Osteoblast (primary cell): Measurements from ENCODE around the gene CAPZB. TPM values are rescaled to one million over a fixed set of nuclear protein-coding genes. Genes with fewer than 3 reads are reported as not detected.

Experiments used
- DNase-seq: peaks from one replicate; pipeline ENCODE4 v3.0.0; 2011; ENCODE audit warnings: low spot score, mixed read lengths; ENCODE audit not compliant: insufficient read length; ENCODE audit errors: missing footprints
- H2AFZ ChIP-seq: 2 replicates; pipeline ENCODE4 v1.6.0; 2011; ENCODE audit warnings: mild to moderate bottlenecking, low read length
- H3K27ac ChIP-seq: 2 replicates; pipeline ENCODE4 v1.5.1; 2011; ENCODE audit warnings: mild to moderate bottlenecking, low read depth, low read length, moderate library complexity
- H3K27me3 ChIP-seq: 2 replicates; pipeline ENCODE4 v1.6.0; 2012; ENCODE audit warnings: mild to moderate bottlenecking, control low read depth, inconsistent platforms, low read length, moderate library complexity; ENCODE audit not compliant: insufficient read depth
- H3K36me3 ChIP-seq: 2 replicates; pipeline ENCODE4 v1.5.1; 2011; ENCODE audit warnings: mild to moderate bottlenecking, low read length, control low read depth, moderate library complexity; ENCODE audit not compliant: insufficient read depth
- H3K4me1 ChIP-seq: 2 replicates; pipeline ENCODE4 v1.5.1; 2011; ENCODE audit warnings: mild to moderate bottlenecking, low read length, control low read depth, moderate library complexity; ENCODE audit not compliant: insufficient read depth
- H3K4me2 ChIP-seq: 2 replicates; pipeline ENCODE4 v1.6.0; 2011; ENCODE audit warnings: mild to moderate bottlenecking, low read length; ENCODE audit not compliant: insufficient read depth
- H3K4me3 ChIP-seq: fragments of 200-600 bp; sonication (generic); 3 replicates; pipeline ENCODE4 v1.5.1; 2012; ENCODE audit warnings: mild to moderate bottlenecking, low read length, inconsistent platforms; ENCODE audit not compliant: insufficient read depth
- H3K79me2 ChIP-seq: 2 replicates; pipeline ENCODE4 v1.6.0; 2012; ENCODE audit warnings: mild to moderate bottlenecking, low read length, control low read depth, inconsistent platforms; ENCODE audit not compliant: insufficient read depth
- H3K9me3 ChIP-seq: 2 replicates; pipeline ENCODE4 v1.5.1; 2011; ENCODE audit warnings: low read depth, low read length, control low read depth
- H4K20me1 ChIP-seq: 2 replicates; pipeline ENCODE4 v1.6.0; 2012; ENCODE audit warnings: mild to moderate bottlenecking, low read length, control low read depth; ENCODE audit not compliant: insufficient read depth
- CTCF ChIP-seq: IDR thresholded peaks from 2 replicates; pipeline ENCODE4 v1.5.1; 2011; ENCODE audit warnings: mild to moderate bottlenecking, low read depth, low read length, moderate library complexity; ENCODE audit errors: extremely low read depth
- total RNA-seq: library from RNA; depleted of rRNA; stranded (reverse); fragments of >200 nt; gene quantifications from 2 replicates; pipeline ENCODE4 v1.2.3, GENCODE V29; 2012

The CAPZB gene
- total RNA-seq, 1 donor, result 217 TPM

GRCh38 chr1:19521411-19521810 is 36.1 kb upstream of the CAPZB start:
- DNase-seq, result no peak
- TF ChIP-seq CTCF, result no peak
- Histone ChIP-seq H3K36me3 (no peaks in the 10 kb centered on the region), H3K27me3 (no peaks in the 10 kb centered on the region), H3K9me3 (no peaks in the 10 kb centered on the region), H3K27ac (no peak overlapping the region), H2AFZ (no peak overlapping the region), H3K4me1 (no peaks in the 10 kb centered on the region), H4K20me1 (no peaks in the 10 kb centered on the region), H3K4me3 (no peak overlapping the region), H3K79me2 (no peaks in the 10 kb centered on the region), H3K4me2 (no peak overlapping the region)

DNA sequence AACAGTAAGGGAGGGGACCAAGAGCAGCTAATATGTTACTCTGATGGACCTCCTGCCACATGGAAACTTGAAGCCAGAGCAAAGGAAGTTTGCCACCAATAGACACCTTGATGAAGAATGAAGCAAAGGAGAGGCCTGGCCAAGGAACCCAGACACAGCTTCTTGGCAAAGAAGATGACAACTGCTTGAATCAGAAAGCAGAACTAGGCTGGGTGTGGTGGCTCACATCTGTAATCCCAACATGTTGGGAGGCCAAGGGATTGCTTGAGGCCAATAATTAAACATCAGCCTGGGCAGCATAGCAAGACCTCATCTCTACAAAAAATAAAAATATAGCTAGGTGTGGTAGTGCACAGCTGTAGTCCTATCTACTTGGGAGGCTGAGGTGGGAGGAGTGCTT is 31.7 kb upstream of the CAPZB start:
- DNase-seq, result no peak
- no peaks in the 10 kb centered on the region for H3K79me2 ChIP-seq
- H3K4me2 ChIP-seq, result no peak overlapping the region
- H3K9me3 ChIP-seq, result no peaks in the 10 kb centered on the region
- no peak overlapping the region for H3K4me3 ChIP-seq
- no peak overlapping the region for H3K27ac ChIP-seq
- no peaks in the 10 kb centered on the region for H3K36me3 ChIP-seq
- no peak overlapping the region for H2AFZ ChIP-seq
- no peak for TF ChIP-seq CTCF
- H3K27me3 ChIP-seq, result no peaks in the 10 kb centered on the region
- peaks cover 17% of the 10 kb centered on the region for H3K4me1 ChIP-seq
- no peaks in the 10 kb centered on the region for H4K20me1 ChIP-seq

DNA sequence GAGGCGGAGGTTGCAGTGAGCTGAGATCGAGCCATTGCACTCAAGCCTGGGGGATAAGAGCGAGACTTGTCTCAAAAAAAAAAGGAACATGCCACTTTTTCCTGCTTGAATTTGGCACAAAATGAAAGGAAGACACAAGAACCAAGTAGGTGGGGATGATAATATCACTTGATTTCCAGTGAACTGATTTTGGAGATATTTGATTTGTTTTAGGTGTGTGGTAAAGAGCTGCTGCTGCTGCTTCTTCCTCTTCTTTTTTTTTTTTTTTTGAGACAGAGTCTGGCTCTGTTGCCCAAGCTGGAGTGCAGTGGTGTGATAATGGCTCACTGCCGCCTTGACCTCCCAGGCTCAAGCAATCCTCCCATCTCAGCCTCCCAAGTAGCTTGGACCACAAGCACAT is 29.9 kb upstream of the CAPZB start:
- Histone ChIP-seq H3K4me2 (no peak overlapping the region), H3K9me3 (no peaks in the 10 kb centered on the region), H3K79me2 (no peaks in the 10 kb centered on the region), H4K20me1 (no peaks in the 10 kb centered on the region), H3K27me3 (no peaks in the 10 kb centered on the region), H3K4me3 (no peak overlapping the region), H3K27ac (no peak overlapping the region), H3K36me3 (no peaks in the 10 kb centered on the region), H2AFZ (no peak overlapping the region), H3K4me1 (peaks cover 18% of the 10 kb centered on the region)
- no peak for DNase-seq
- TF ChIP-seq CTCF, result no peak

DNA sequence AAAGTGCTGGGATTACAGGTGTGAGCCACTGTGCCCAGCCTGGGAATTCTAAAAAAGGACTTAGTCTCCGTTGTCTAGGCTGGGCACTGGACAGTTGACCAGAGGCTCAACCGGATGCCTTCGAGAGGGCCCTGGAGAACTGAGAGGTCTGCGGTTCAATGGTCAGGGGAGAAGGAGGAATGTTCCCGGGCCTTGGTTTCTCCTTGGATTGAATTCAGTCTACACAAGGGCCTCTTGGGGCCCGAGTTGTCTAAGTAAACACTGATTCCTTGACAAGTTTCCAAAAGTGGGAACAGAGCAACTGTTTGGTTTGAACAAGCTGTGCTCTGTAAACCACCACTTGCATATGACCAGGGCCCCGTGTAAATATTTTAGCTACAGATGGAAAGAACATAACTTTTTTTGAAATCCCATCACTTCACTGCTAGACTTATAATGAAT is 29.1 kb upstream of the CAPZB start:
- H3K4me1 ChIP-seq, result peaks cover 18% of the 10 kb centered on the region
- H3K36me3 ChIP-seq, result no peaks in the 10 kb centered on the region
- no peak overlapping the region for H3K4me2 ChIP-seq
- no peaks in the 10 kb centered on the region for H3K27me3 ChIP-seq
- H3K79me2 ChIP-seq, result no peaks in the 10 kb centered on the region
- H3K4me3 ChIP-seq, result no peak overlapping the region
- peak overlapping the region; percentile 20 for H2AFZ ChIP-seq
- no peaks in the 10 kb centered on the region for H4K20me1 ChIP-seq
- peak; percentile 86 for DNase-seq
- H3K9me3 ChIP-seq, result no peaks in the 10 kb centered on the region
- no peak for TF ChIP-seq CTCF
- H3K27ac ChIP-seq, result peak overlapping the region; percentile 31
